Stimulated activated CD4-positive, alpha-beta T cell treated with anti-CD3 and anti-CD28 coated beads, Interleukin-12 subunit alpha, Interleukin-12 subunit beta, amount 100 ng/mL, for 24 hours (primary cell): ENCODE data around the gene SSRP1.

Experiments used
- DNase-seq, 2 experiments: peaks; one replicate each; pipeline ENCODE4 v3.0.0-alpha.2; 2020; ENCODE audit warnings: low read depth in 2 of 2

SSRP1 gene

DNA sequence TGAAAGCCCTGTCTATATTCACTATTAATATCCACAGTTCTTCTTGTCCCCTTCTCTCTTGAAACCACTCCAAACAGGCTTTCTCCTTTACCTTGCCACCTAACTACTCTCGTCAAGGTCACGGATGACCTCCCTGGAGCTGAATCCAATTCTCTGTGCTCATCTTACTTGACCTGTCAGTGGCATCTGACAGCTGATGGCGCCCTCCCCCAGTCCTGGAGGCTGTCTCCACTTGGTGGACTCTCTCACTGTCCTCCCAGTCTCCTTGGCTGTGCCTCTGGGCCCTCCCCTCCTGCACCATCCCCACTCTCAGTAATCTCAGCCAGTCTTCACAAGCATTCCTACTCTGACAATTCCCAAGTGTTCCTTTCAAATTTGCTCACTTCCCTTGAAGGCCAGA, 19.7 kb downstream of the SSRP1 start:
- DNase-seq = no peak

DNA sequence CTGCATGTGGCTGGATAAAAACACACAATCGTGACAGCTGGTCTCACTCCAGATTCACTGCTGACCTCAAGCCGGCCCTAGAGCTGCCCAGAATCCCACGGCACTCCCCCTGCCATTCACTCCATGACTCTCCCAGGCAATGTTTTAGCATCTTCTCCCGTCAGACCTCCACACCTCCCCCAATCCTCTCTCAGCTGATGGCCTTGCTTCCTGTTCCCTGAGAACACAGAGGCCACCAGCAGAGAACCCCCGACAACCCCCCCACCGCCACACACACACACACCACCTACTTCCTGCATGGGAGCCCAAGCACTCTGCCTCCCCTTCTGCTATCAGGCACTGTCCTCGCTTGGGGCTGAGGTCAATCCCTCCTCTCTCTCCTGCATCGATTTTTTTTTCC, 20.2 kb downstream of the SSRP1 start:
- no peak for DNase-seq

DNA sequence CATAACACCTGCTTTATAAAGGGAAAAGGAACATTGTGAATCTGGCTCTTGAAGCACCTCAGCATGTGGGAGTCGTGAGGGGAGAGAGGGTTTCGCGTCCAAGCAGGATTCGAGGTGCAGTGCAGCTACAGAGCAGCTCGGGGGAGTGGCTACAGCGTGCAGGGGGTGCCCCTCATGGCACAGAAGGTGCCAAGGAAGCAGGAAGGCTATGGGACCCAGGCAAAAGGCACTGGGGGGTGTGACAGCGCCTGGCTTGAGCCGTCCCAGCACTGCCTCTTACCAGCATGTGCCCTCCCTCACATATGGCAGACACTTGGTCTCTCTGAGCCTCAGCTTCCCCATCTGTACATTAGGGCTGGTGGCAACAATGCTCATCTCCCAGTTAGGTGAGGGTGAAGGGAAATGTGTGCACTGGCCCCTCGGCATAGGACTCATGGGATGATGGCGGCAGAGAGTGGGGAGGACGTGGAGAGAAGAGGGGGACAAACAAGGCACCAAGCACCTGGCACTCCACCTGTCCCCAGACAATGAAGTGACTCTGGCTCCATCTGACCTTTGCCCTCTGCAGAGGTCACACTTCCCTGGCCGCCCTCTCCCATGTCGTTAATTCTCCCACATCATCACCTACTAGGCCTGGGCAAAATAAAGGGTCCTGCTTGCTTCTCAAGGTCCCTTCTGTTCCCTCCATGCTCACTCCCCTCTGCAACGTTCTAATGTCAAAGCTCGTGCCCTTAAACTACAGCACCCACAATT, 21.3 kb downstream of the SSRP1 start:
- DNase-seq = no peak

DNA sequence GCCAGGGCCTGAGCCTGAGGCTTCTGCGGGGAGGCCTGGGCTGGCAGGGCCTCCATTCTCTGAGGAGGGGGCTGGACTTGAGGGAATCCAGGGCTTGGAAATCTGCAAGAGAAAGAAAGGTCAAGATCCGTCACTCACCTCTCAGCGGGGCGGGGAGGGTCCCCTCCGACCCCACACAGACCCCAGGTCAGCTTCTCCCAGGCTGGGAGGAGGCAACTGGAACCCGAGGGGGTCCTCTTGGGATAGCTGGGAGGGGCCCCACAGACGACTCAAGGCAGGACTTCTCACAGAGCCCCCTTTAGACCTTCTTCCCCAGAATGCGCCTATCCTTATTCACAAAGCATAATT, 21.9 kb downstream of the SSRP1 start:
- no peak for DNase-seq

DNA sequence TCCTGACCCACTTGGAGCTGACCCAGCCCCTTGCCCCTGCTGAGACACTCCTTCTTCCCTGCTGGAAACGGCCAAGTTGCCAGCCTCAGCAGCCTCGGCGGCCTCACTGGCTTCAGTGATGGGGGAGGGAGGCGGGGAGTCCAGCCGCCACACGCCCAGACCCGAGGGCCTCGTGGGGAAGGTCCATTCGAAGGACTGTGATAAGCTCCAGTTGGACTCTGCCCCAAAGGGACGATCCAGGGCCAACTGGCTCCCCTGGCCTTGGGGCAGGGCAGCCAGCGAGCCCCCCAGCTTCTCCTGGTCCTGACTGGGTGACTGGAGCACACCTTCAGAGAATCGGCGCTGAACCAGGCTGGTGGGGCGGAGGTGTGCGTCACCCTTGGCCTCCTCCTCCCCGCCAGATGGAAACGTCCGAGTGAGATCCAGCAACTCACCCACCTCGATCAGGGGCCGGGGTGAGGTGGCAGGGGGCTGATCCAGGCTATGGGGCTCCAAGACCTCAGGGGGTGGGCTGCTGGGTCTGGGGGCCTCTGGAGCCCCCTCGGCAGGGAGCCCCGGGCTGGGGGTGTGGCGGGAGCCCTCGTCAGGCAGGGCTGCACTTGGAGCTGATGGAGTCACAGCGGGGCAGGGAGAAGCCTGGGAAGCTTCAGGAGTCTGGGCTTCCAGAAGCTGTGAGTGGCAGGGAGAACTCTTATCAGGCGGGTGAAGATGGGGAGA, 22.5 kb downstream of the SSRP1 start:
- DNase-seq = no peak

DNA sequence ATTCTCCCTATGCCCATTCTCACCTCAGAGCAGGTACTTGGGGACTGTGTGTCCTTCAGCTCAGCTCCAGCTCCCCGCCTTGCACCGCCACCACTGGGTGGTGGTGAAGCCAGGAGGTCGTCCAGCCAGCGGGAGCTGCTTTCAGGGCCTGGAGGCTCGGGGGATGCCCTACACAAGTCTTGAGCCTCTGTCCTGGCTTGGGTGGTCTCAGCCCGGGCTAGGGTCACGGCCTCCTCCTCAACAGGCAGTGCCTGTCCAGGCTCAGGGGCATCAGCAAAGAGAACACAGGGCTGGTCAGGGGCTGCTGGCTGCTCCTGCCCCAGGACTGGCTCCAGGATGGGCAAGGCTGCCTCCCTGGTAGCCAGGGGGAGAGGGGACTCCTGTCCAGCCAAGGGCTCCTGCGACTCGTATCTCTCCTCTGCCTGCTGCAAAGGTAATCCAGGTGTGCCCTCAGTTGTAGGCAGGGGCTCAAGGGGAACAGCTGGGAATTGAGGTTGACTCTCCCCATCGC, 23.1 kb downstream of the SSRP1 start:
- no peak for DNase-seq

DNA sequence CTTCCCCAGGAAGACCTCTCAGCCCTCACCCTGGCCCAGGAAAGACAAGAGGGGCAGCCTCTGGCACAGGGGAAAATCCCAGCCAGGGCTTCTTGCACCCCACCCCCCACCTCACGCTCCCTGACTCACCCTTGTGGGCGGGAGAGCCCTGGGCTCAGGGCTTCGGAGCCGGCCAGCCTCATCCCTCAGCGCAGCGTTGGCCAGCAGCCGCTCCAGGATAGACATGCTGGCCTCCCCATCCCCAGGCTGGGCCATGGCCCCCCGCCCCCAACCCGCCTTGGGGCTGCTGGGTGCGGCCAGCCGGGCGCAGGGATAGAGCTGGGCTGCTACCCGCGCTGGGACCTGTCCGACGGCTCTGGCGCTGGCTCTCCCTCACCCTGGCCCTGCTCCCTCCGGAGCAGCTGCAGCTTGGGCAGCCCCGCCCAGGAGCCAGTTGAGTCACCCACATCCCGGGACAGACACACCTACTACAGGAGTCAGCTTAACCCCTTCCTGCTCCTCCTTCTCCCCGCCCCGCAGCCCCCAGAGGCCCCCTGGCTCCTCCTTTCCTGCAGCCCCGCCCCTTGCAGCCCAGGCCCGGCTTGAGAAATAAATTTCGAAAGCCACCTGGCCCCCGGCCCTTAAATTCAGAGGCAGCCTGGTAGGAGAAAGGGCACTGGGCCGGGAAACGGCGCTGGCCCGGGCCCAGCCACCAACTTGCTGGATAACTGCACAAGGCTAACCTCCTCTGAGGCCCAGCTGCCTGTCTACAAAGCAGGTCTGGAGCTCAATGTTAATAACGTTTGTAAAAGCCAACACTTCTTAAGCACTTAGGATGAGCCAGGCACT, 24.4 kb downstream of the SSRP1 start:
- peak; percentile 36 to 79 for DNase-seq

DNA sequence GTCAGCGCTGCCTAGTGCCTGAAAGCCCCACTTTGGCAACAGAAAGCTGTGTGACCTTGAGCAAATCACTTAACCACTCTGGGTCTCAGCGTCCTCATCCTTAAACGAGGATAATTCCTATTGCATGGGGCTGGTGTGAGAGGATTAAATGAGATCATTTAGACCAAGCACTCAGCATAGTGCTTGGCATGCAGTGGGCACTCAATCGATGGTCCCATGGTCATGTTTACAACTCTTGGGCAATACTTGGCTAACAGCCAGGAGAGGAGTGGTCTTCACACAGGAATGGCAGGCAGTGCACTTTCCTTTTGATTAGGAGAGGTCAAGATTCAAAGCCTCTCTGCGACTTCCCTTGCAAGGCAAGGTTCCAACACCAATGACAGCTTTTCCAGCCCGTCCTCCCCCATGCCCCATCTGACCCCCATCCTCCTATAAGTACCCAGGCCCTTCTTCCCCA, 25.0 kb downstream of the SSRP1 start:
- DNase-seq = no peak

DNA sequence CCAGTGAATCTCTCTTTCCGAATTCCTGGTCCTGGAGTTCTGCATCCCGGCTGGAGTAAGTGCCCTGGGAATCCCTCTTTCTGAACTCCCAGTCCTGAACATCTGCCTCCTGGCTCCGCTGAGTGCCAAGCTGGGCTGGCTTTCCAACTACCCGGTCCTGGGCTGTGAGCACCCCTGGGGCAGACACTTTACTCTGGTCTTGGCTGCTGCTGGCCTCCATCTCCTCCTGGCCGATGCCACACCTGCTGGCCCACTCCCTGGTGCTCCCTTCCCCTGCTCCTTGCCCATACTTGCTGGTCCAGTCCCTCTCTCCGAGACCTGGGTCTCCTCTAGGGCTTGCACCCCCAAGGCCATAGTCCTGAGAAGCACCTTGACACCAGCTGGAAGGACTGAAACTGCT, 25.6 kb downstream of the SSRP1 start:
- DNase-seq = no peak

DNA sequence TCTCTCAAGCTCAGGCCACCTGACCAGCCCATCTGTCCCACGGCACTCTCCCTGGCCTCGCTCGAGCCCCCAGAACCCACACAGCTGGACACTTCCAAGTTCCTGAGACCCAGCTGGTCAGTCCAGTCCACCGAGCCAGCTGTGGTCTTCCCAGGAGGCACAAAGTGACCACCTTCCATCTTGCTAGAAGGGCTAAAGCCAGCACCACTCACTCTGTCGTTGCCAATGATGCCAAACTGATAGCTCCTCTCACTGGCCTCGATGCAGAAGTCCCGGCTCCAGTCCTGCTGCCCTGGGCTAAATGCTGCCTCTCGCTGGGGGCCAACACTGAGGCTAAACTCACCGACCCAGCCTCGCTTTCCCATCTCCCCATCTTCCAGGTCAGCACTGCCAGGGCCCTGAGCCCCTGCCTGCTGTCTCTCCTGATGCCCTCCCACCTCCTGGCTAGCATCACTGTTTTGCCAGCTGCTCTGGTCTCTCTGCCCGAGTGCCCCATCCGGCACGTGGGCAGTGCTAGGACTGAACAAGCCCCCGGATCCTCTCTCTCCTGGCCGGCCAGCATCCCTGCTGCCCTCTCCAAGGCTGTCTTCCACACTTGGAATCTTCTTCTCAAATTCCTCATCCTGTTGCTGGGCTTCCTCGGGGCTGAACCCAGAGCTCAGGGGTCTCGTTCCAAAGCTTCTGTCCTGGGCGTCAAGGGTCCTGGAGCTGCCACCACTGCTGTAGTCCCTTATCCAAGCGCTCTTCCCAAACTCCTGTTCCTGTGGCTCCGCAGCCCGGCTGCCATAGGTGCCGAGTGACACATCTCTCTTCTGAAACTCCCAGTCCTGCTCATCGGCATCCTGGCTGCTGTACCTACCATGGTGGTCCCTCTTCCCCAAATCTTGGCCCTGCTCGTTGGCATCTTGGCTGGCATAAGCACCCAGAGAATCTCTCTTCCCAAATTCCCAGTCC, 26.3 kb downstream of the SSRP1 start:
- DNase-seq = no peak

DNA sequence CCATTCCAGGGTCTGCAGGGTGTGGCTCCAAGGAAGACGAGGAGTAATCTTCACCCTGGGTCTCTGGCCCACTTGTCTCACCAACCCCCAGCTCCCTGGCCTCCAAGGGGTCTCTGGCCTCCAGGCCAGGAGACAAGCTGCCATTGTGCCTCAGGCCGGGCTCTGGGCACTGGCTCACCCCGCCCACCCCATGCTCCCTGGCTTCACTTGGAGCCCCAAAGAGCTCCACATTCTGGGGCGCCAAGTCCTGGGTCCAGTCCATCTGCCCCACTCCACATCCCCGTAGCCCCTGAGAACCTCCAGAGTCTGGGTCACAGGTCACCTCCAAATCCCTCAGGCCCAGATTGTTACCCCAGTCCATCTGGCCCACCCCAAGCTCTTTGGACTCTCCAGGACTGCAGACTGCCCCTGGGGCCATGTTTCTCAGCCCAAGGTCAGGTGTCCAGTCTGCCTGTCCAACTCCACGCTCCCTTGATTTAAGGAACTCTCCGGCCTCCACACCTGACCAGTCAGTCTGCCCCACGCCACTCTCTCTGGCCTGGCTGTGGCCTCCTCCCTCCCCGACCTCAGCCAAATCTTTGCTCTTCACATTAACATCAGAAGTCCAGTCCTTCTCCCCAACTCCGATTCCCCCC, 27.1 kb downstream of the SSRP1 start:
- DNase-seq = no peak

DNA sequence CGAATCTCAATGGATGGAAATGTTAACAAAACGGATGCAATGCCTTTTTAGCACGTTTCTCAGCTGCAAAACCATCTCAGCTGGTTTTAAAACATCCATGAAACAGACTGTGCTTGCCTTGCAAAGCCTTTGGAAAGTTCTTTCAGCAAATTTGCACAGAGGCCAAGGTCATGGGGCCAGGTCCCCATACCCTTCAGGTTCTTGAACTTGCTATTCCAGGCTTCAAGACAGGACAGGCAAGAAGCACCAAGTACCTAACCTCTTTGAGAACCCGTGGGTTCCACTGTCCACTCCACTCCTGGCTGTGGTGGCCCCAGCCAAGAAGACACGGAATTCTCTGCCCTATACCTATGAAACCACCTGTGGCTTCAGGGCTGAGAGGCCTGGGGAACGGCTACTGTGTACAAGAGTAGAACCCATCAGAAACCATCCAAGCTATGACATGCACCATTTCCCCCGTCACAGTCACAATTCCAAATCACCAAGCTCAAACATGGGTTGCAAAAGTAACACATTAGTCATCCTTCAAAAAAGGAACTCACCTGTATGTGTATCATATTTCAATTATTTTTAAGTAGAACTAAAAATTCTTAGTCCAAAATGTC, 27.9 kb downstream of the SSRP1 start:
- no peak for DNase-seq

DNA sequence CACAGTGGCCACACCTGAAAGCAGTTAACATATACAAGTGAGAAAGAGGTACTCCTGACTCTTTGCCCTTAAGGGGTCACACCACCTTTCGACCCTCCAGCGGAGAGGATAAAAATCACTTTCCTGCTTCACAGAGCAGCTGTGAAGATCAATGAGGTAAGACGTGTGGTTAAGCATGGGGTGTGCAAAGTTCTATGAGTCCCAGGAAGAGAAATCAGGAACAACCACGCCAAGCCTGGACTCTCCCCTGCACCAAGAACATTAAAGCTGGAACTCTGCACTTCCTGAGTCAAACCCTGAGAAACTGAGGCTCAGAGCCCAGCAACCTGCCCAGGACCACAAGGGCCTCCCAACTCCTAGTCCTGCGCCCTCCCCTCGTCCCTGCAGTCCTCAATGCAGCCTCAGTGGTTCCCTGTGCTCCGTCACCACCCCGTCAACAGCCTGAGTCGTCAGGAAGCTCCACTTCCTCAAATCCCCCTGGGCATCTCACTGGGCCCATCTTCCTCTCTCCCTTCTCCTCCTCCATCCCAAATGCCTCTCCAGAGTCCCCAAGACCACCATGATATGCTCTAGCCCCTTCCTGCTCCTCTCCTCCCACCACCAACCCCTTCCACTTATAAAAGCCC, 28.6 kb downstream of the SSRP1 start:
- DNase-seq = no peak

DNA sequence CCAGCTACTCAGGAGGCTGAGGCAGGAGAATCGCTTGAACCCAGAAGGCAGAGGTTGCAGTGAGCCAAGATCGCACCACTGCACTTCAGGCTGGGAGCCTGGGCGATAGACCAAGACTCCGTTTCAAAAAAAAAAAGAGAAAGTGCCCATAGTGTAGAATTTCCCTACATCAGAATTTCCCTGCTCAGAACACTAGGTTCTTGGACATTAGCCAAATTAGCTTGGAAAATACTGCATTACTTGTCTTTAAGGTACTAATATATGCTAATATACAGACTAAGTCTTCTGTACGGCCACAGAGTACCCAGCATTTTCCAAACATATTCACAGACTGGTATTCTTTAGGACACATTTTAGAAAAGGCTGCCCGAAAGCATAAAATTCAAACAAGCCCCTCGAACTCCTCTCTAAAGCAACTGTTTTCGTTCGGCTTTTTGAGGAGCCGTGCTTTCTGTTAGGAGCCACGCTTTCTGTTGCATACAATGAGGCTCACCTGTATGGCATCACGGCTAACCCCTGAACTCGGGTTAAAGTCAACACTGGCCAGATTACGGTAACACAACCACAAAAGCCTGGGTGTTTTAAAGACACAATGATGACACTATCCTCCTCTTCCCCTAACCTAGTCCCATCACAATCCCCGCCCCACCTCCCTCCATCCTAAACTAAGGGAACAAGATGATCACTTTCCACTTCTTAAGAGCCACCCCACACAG, 29.4 kb downstream of the SSRP1 start:
- no peak for DNase-seq

DNA sequence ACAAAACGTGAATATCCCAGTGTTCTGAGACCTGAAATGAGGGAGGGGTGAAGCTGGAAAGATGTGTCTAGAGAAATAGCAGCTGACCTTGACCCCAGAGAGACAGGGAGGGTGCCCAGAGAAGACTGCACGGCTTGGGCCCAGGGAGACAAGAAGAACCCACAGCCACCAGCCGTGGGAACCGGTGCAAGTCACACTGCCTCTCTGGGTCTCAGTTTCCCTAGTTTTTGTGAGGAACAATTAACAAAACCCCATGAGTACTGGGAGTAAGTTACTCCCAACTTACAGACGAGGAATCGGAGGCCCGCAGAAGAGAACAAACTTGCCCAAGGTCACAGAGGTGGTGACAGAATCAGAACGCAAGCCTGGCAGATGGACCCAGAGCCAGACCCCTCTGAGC, 30.2 kb downstream of the SSRP1 start:
- no peak for DNase-seq

DNA sequence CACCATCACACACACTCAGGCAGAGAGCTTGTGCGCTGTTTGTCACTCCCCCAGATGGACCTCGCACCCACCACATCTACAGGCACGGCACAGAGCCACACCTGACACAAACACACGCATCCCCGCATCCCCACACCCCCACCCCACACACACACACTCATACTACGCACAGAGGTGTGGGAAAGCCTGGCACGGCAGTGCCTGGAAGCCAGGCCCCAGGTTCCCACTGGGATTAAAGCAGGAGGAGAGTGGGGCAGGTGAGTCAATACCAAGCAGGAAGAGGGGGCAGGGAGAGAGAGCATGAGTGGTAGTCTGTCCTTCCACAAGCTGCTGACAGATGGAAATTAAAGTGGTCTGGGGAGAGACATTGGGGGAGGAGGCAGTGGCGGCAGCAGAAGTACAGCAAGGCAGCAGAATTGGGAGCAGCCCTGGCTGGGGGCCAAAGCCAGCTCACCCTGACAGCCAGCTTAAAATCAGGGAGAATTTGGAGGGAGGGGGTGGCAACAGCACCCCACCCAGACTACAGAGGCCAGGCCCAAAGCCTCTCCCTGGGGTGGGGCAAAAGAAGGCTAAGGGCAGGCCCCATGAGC, 31.6 kb downstream of the SSRP1 start:
- DNase-seq = no peak

DNA sequence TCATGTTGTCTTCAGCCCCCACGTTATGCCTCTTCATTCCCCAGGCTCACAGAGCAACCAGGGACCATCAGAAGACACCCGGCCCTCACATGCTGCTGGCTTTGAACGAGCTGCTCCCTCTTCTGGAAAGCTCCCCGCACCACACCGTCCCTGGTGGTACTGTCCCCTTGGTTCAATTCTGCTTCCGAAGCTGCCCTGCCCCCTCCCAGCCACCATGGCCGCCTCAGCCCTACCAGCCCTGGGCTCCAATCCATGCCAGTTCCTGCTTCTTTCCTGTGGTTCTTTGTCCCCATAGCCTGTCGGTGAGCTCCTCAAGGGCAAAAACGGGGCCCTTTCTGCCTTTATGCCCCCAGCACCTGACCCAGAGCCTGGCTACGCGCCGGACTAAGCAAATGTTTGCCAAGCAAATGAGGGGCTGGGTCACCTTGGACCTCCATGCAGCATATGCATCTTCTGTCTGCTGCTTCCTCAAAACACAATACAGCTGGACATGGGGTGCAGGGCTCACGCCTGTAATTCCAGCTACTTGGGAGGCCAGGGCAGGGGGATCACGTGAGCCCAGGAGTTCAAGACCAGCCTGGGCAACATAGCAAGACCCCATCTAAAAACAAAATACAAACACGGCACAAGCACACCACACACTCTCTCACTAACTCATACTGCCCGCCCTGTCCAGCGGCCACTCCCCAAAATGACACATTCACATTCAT, 32.3 kb downstream of the SSRP1 start:
- no peak for DNase-seq

DNA sequence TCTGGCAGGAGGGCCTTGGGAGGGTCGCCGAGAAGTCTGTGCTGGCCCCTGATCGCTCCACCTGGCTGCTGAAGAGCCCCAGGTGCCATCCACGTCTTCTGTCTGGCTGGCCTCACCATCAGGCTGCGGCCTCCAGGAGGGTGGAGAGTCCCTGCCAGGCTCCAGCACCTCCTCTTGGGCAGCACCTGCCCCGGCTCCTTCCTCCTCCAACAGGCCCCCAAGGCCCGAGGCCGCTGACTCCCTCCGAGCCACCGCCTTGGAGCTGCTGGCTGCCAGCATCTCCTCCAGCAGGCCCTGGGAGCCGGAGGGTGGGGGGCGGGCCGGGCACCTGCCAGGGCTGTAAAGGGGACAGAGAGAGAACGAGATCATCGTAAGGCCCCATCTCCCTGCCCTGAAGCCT, 33.2 kb downstream of the SSRP1 start:
- no peak for DNase-seq
